HG02588 (cell line): ENCODE measurements around the gene CORO7.
A peak's percentile ranks its signal among the peaks of the same experiment; 100 is the strongest.

Experiments used
- ATAC-seq: cut with Tn5 transposase; IDR thresholded peaks from one replicate; pipeline ENCODE4 v1.9.1; 2021; ENCODE audit warnings: mild to moderate bottlenecking, moderate library complexity; ENCODE audit not compliant: unreplicated experiment

The CORO7 gene

GRCh38 chr16:4373356-4373908 is 43.0 kb downstream of the CORO7 start:
- ATAC-seq: no peak

GRCh38 chr16:4372578-4373355 is 43.6 kb downstream of the CORO7 start:
- ATAC-seq: no peak

DNA sequence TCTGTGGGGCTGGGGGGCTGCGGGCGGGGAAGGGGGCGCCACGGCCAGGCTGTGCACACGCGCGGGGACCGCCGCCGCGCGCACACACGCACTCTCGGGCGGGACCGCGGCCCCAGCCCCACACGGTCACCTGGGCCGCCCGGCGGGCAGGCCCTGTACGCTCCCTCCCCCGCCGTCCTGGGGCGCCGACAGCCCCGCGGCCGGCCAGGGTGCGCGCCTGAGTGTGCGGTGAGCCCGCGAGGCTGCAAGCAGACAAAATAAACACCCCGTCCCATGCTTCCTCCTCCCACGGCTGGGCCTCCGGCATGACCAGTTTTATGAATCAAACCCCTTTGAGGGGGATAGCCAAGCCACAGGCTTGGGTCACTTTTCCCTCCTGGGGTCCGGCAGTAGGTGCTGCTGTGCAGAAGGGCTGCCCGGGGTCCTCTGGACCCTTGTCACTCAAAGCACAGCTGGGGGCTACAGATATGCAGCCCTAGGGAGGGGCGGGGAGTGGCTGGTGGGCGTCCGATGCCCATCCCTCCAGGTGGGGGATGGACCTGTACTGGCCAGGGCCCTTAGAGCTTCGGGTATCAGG is 44.3 kb downstream of the CORO7 start:
- no peak for ATAC-seq

- ATAC-seq: no peak
Observed at GRCh38 chr16:4371357-4372000, 44.9 kb downstream of the CORO7 start, which contains the start of gene VASN. TSS of gene VASN (plus strand) at chr16:4371848. CDS start at chr16:4380878, 9,030 bp downstream.

DNA sequence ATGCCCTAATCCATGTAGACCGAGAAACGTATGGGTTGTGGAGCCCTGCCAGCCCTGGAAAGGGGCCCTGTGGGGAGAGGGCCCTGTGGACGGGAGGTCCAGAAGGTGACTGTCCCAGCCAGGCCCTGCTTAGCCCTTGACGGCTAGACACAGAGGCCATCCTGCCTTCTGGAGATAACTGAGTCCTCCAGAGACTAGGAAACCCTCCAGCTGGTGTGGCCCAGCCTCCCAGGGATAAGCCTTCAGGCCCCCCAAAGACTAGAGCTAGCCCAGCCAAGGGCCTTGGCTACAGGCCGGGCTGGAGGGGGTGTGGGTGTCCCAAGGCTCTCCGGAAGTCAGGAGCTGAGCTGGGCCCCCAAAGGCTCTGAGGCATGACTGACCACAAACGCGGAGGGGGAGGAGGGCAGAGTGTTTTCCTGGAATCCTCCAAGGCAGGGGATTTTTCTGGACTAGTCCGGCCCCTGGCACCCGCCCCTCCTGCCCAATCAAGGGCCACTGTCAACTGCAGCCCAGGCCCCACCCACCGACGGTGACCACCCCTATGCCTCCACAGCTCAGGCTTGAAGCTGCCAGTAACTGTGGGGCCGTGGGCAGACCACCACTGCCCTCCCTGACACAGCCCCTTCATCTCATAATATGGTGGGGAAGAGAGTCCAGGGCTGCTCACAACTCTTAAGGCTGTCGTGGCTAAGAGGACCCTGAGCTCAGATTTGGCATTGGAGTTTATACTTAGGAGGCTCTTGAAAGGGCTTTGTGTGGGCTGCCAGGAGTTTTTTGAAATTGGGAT is 45.6 kb downstream of the CORO7 start:
- no peak for ATAC-seq

DNA sequence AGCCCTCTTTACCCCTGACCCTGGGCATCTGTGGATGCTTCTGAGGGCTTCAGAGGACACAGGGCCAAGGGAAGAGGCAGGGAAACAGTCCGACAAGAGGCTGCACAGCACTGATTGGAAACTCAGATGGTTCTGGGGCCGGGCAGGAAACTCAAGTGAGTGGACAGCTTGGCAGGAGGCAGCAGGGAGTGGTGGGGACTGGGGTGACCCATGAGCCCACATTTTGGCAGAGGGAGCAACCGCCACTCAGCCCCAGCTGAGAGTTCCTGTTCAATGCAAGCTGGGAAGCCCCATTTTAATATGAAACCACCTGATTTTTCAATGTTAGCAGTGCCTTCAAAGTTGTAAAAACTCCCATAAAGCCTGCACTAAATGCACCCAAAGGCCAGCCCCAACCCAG is 46.2 kb downstream of the CORO7 start:
- no peak for ATAC-seq

DNA sequence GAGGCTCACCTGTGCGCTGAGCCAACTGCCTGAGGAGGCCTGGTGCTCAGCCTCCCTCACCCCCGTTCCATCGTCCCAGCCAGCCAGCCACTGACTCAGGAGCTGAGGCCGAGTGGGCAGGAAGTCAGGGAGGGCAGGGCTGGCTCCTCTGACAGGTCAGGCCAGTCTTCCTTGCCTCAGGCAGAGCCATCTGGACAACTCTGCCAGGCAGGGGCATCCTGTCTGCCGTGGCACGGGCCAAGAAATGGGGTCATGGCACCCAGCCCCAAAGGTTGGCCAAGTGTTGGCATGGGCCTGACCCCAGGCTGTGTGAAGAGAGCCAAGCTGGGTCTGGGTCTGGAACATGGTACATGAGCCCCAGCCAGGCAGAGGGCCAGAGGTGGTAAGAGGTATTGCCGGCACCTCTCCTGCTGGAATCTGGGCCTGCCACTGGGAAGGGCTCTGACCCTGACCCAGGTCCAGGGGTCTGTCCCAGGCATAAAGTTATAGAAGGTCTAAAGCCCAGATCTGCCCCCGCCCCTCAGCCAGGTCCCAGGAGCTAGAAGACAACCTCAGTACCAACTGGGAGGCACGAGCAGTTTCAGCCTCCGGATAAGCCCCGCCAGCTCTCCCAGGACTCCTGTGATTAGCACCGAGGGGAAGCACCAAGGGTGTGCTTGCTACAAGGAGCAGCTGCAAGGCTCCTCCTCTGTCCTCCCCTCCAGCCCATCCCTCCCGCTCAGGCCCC is 47.2 kb downstream of the CORO7 start:
- no peak for ATAC-seq

GRCh38 chr16:4367393-4367856 is 49.0 kb downstream of the CORO7 start:
- no peak for ATAC-seq

- ATAC-seq: no peak
Observed at GRCh38 chr16:4366016-4366415, 50.4 kb downstream of the CORO7 start.

DNA sequence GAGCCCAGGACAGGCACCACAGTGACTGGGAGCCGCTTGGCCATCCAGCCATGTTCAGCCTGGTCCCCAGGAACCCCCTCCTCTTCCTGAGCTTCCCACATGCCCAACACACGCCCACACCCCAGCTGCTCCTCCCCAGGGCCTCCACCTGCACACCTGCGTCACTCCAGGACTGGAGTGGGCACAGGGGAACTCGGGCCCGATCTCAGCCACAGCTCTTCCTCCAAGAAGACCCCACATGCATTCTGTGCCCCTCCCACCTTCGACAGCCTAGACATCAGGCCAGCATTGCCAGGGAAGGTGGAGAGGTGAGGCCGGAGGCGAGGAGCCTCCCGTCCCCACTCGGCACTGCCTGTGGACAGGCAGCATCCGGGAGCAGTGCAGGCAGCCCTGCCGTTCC is 50.8 kb downstream of the CORO7 start:
- ATAC-seq: no peak

DNA sequence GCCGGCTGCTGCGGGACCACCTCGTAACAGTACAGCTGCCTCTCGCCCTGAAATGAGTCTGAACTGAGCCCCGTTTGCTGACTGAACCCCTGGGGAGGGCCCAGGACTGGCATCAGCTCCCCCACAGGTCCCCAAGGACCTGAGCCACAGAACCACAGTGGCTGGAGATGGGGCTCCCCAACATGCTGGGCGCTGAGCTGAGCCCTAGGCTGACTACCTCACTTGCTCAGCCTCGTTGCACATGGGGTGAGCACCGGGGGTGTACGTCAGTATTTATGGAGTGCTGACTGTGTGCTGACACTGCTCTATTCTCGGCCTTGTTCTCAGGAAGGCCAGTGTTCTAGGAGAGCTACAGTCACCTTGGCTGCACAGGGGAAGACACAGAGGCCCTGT is 51.4 kb downstream of the CORO7 start:
- ATAC-seq: peak; percentile 54

DNA sequence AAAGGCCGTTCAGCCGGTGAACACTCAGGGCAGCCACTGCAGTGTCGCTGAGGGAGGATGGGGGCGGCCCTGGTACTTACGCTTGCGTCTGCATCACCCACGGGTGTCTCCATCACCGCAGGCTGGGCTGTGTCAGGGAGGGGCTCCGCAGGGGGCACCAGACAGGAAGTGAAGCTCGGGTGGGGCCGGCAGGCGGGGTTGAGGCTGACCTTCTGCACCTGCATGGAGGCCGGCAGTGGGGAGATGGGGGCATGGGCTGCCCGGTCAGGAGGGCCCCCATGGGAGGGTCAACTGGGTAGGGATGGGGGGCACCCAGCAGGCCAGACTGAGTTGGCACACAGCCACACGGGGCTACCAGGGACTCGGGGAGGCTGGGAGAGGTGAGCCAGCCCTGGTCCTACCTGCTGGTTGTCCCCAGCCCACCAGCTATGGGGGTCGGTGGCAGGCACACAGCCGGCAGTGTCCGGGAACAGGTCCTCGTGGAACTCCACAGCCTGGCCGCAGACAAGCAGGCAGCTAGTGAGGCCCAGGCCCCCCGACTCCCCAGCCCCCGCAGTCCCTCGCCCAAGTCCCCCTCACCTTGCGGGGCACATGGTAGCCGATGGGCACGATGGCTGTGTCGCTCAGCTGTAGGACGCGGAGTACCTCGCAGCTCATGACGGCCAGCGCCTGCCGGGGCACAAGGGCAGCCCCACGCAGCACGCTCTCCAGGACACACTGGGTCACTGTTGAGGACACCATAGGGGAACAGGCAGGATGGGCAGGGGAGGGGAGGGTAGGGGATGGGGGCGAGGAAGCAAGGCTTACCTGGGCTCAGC is 52.0 kb downstream of the CORO7 start:
- ATAC-seq: no peak

DNA sequence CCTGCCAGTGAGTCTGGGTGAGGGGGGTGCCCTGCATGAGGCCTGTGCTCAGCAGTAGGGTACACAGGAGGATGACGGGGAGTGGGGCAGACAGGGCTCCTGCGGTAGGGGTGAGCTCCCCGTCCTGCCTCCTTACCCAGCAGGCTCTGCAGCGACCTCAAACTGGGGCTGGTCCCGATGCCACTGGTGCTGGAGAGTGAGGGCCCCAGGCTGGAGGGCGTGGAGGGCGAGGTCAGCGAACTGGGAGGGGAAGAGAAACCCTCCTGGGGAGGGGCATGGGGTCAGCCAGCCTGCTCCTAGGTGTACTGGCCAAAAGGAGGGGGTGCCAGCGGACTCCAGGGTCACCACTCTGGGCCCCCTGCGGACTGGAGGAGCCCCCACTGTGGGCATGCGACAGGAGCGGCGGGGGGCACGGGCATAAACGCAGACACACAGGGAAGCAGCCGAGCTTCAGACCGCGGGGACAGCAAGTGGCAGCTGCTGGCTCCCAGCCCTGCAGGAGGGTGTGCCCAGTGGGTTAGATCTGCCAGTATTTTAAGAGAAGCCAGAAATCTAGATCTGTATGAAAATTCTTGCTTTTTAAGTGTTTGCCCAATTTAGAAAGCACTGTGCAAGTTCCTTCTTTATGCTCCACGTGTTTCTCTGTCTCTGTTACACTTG is 53.8 kb downstream of the CORO7 start:
- no peak for ATAC-seq

GRCh38 chr16:4361944-4362311 is 54.5 kb downstream of the CORO7 start:
- no peak for ATAC-seq

DNA sequence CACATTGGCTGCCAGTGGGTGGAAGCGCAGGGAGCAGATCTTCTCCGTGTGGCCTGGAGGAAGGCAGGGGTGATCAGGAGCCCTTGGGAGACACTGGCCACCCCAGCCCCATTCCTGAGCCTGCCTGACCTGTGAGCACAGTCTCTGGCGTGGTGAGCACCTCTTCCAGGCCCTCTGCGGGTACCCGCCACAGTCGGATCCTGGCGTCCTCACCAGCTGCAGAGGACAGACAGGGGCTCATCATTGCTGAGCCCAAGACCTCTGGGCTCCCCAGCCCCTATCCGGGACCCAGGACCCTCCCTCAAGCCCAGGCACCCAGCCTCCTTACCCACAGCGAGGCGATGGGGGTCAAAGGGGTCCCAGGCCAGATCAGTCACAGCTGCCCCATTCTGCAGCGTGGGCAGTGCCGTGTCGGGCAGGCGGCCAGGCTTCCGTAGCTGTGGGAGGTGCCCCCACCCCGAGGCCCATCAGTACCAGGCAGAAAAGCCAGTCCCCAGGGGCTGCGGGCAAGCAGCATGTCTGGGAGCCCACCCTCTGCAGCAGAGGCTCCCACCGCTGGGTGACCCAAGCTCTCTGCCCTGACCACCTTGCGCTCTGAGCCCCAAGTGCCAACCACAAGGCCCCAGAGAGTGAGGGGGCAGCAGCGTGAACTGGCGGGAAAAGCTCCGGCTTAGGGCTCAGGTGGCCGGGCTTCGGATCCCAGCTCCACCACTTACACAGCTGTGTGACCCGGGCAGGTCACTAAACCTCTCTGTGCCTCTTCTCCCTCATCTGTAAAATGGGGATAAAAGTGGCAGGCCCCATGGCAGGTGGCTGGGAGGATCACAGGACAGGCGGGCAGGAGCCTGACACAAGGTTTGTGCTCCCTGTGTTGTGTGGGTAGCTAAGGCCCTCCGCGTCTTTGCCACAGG is 55.1 kb downstream of the CORO7 start:
- no peak for ATAC-seq

DNA sequence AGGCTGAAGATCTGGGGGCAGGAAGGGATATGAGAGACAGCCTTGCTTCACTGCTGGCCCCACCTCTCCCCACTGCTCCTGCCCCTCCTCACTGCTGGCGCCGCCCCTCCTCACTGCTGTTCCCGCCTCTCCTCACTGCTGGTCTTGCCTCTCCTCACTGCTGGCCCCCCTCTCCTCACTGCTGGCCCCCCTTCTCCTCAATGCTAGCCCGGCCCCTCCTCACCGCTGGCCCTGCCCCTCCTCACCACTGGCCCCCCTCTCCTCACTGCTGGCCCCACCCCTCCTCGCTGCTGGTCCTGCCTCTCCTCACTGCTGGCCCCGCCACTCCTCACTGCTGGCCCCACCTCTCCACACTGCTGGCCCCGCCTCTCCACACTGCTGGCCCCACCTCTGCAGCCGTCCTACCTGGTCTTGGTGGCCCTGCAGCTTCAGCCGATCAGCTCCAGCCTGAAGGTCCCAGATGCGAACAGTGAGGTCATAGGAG is 55.8 kb downstream of the CORO7 start:
- ATAC-seq: no peak

- no peak for ATAC-seq
Observed at GRCh38 chr16:4359914-4360313, 56.5 kb downstream of the CORO7 start.
